Fibroblast of lung (primary cell): ENCODE data around the gene TTC6.

Experiments
- CTCF ChIP-seq, 2 donors: IDR thresholded peaks in 1 of 2; conservative IDR thresholded peaks in 1 of 2; 1 replicate in 1 of 2; 2 replicates in 1 of 2; pipeline ENCODE4 v1.5.1; 2011 to 2012; ENCODE audit warnings: low read length in 2 of 2, control low read depth in 1 of 2, inconsistent platforms in 1 of 2, low read depth in 1 of 2, mild to moderate bottlenecking in 1 of 2
- EZH2 ChIP-seq: IDR thresholded peaks from 2 replicates; pipeline ENCODE4 v1.5.1; 2012; ENCODE audit warnings: low read length, control low read depth, mild to moderate bottlenecking; ENCODE audit errors: missing control alignments

DNA sequence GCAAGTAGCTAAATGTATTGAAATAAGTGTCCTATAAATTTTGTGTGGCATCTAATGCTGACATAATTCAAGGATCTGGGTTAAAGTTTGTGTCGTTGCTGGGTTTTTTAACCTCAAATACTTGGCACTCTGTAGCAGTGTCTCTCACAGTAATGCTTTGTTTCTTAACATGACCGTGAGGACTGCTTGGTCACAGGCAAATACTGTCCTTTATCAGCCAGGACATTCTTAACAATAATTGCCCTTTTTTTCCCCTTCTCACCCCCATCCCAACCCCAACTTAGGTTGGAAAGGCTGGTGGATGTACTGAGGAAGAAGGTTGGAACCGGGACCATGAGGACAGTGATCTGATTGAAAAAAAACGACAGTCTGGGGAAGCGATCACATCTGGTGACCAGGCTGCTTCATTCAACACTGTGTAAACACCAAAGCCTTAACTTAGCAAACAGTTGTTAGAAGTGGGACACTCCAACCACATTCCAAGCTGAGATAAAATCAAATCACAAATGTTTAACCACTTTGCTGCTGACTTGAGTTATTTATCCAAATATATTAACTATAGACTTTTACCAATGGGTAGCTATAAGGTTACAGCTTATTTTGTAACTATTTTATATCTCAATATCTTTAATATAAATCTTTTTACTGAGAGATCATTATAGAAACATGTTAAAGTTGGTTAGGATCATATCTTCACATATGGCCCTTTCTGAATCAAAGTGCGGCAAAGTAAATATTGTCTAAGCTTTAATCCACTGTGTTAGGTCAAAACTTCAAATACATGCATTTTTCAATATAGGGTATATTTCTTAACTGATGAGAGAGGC, 48.6 kb upstream of the TTC6 start:
- TF ChIP-seq CTCF (conservative IDR thresholded peaks at IDR 0.05 in 1 of 2, IDR thresholded peaks at IDR 0.05 in 1 of 2; ENCODE audit: low read depth in 1 of 2, low read length in 2 of 2) (no peak), EZH2 (no peak)
